HG03135 (cell line): ENCODE data around the gene PTPRE.

Experiments
- ATAC-seq: cut with Tn5 transposase; IDR thresholded peaks from one replicate; pipeline ENCODE4 v1.9.1; 2021; ENCODE audit warnings: mild to moderate bottlenecking, moderate library complexity; ENCODE audit not compliant: unreplicated experiment

Gene PTPRE

GRCh38 chr10:128042131-128042610 is 135.3 kb downstream of the PTPRE start:
- no peak for ATAC-seq

GRCh38 chr10:128043259-128044045 is 136.5 kb downstream of the PTPRE start:
- no peak for ATAC-seq

- ATAC-seq: no peak
Observed at GRCh38 chr10:128044186-128044585, 137.3 kb downstream of the PTPRE start.

GRCh38 chr10:128044961-128045832 is 138.3 kb downstream of the PTPRE start:
- no peak for ATAC-seq

- ATAC-seq: no peak
Observed at GRCh38 chr10:128045833-128046120, 138.9 kb downstream of the PTPRE start.

GRCh38 chr10:128046156-128046952 is 139.5 kb downstream of the PTPRE start:
- ATAC-seq: no peak

GRCh38 chr10:128046953-128047290 is 140.0 kb downstream of the PTPRE start:
- ATAC-seq: peak; percentile 3

GRCh38 chr10:128047351-128047750 is 140.4 kb downstream of the PTPRE start:
- ATAC-seq: peak; percentile 99

- ATAC-seq: peak; percentile 15
Observed at GRCh38 chr10:128047991-128048818, 141.3 kb downstream of the PTPRE start.

- ATAC-seq: no peak
Observed at GRCh38 chr10:128048819-128049210, 141.9 kb downstream of the PTPRE start.

- no peak for ATAC-seq
Observed at GRCh38 chr10:128049226-128050120, 142.6 kb downstream of the PTPRE start.

GRCh38 chr10:128050121-128050516 is 143.2 kb downstream of the PTPRE start:
- ATAC-seq: no peak

- no peak for ATAC-seq
Observed at GRCh38 chr10:128050936-128051335, 144.0 kb downstream of the PTPRE start.

- ATAC-seq: no peak
Observed at GRCh38 chr10:128051548-128051947, 144.6 kb downstream of the PTPRE start.

GRCh38 chr10:128052696-128053095 is 145.8 kb downstream of the PTPRE start:
- ATAC-seq: no peak

- ATAC-seq: no peak
Observed at GRCh38 chr10:128053356-128053755, 146.5 kb downstream of the PTPRE start.

- ATAC-seq: no peak
Observed at GRCh38 chr10:128054163-128054970, 147.5 kb downstream of the PTPRE start.

- ATAC-seq: no peak
Observed at GRCh38 chr10:128055061-128055868, 148.4 kb downstream of the PTPRE start.
